Neural cell (in vitro differentiated cells): ENCODE results near the gene HS6ST3. TPM values are rescaled to one million over a fixed set of nuclear protein-coding genes. Genes with fewer than 3 reads are reported as not detected.

ENCODE experiments used
- H2AFZ ChIP-seq: fragments of 200-600, 300-800 bp; sonication (generic), shearing (Covaris generic); 2 replicates; pipeline ENCODE4 v1.6.0; 2014; ENCODE audit warnings: low read depth, mild to moderate bottlenecking, antibody characterized with exemption, low read length, moderate library complexity
- H3F3A ChIP-seq: fragments of 200-600 bp; shearing (Covaris generic); 2 replicates; pipeline ENCODE4 v1.6.1; 2016; ENCODE audit warnings: mild to moderate bottlenecking, moderate library complexity, mixed read lengths, antibody characterized with exemption, low read length; ENCODE audit not compliant: insufficient read depth, poor library complexity, severe bottlenecking
- H3K27ac ChIP-seq: fragments of 200-600, 300-800 bp; sonication (generic), shearing (Covaris generic); 2 replicates; pipeline ENCODE4 v1.5.1; 2014; ENCODE audit warnings: mild to moderate bottlenecking, low read length, moderate library complexity
- H3K27me3 ChIP-seq: fragments of 300-800, 200-600 bp; sonication (generic), shearing (Covaris generic); 2 replicates; pipeline ENCODE4 v1.6.0; 2014; ENCODE audit warnings: mild to moderate bottlenecking, low read depth, low read length, moderate library complexity; ENCODE audit not compliant: insufficient read depth
- H3K36me3 ChIP-seq: fragments of 300-800, 200-600 bp; sonication (generic), shearing (Covaris generic); 2 replicates; pipeline ENCODE4 v1.5.1; 2014; ENCODE audit warnings: mild to moderate bottlenecking, antibody characterized with exemption, low read length, moderate library complexity; ENCODE audit not compliant: insufficient read depth
- H3K4me2 ChIP-seq: fragments of 300-800, 200-600 bp; sonication (generic), shearing (Covaris generic); 2 replicates; pipeline ENCODE4 v1.6.0; 2014; ENCODE audit warnings: mild to moderate bottlenecking, low read length
- H3K4me3 ChIP-seq: fragments of 300-800, 200-600 bp; sonication (generic), shearing (Covaris generic); 2 replicates; pipeline ENCODE4 v1.5.1; 2014; ENCODE audit warnings: mild to moderate bottlenecking, low read length, moderate library complexity
- H3K79me2 ChIP-seq: fragments of 200-600 bp; shearing (Covaris generic); replicated peaks from 2 replicates; pipeline ENCODE4 v1.6.0; 2014; ENCODE audit warnings: mild to moderate bottlenecking, low read length, moderate library complexity; ENCODE audit not compliant: insufficient read depth
- H3K9ac ChIP-seq: fragments of 300-800, 200-600 bp; sonication (generic), shearing (Covaris generic); 2 replicates; pipeline ENCODE4 v1.6.1; 2016; ENCODE audit warnings: mild to moderate bottlenecking, low read length, mixed read lengths
- H3K9me2 ChIP-seq: fragments of 200-600 bp; shearing (Covaris generic); 2 replicates; pipeline ENCODE4 v1.6.1; 2016; ENCODE audit warnings: mild to moderate bottlenecking, low read length, mixed read lengths; ENCODE audit not compliant: insufficient read depth
- H3K9me3 ChIP-seq: fragments of 200-600, 300-800 bp; sonication (generic), shearing (Covaris generic); 2 replicates; pipeline ENCODE4 v1.6.1; 2016; ENCODE audit warnings: mild to moderate bottlenecking, mixed run types, low read length, moderate library complexity, mixed read lengths
- H4K20me1 ChIP-seq: fragments of 200-600 bp; shearing (Covaris generic); 2 replicates; pipeline ENCODE4 v1.6.1; 2016; ENCODE audit warnings: mild to moderate bottlenecking, mixed run types; ENCODE audit not compliant: insufficient read depth
- EP300 ChIP-seq: fragments of 450-650 bp; conservative IDR thresholded peaks from 2 replicates; pipeline ENCODE4 v1.6.1; 2014; ENCODE audit warnings: antibody characterized with exemption, mild to moderate bottlenecking, moderate library complexity; ENCODE audit not compliant: poor library complexity, severe bottlenecking
- EZH2 ChIP-seq: fragments of 200-600, 300-800 bp; shearing (Covaris generic), sonication (generic); IDR thresholded peaks from 2 replicates; pipeline ENCODE4 v1.6.1; 2014; ENCODE audit warnings: antibody characterized with exemption, low read length, borderline replicate concordance, mild to moderate bottlenecking; ENCODE audit not compliant: insufficient read depth, poor library complexity, severe bottlenecking
- MXI1 ChIP-seq: fragments of 450-650 bp; conservative IDR thresholded peaks from 2 replicates; pipeline ENCODE4 v1.6.1; 2014; ENCODE audit warnings: antibody characterized with exemption, mild to moderate bottlenecking; ENCODE audit not compliant: poor library complexity, severe bottlenecking
- POLR2AphosphoS5 ChIP-seq: IDR thresholded peaks from 2 replicates; pipeline ENCODE4 v1.6.1; 2012
- RAD21 ChIP-seq: fragments of 450-650 bp; conservative IDR thresholded peaks from 2 replicates; pipeline ENCODE4 v1.6.1; 2014; ENCODE audit warnings: antibody characterized with exemption, mild to moderate bottlenecking, moderate library complexity
- SMC3 ChIP-seq: fragments of 450-650 bp; conservative IDR thresholded peaks from 2 replicates; pipeline ENCODE4 v1.6.1; 2014; ENCODE audit warnings: antibody characterized with exemption, mild to moderate bottlenecking, moderate library complexity; ENCODE audit not compliant: poor library complexity
- TAF1 ChIP-seq: IDR thresholded peaks from 2 replicates; pipeline ENCODE4 v1.6.1; 2012; ENCODE audit warnings: low read depth
- polyA plus RNA-seq: library from polyadenylated mRNA; depleted of rRNA; stranded (reverse); fragments of >200 nt; gene quantifications from 2 replicates; pipeline ENCODE4 v1.2.3, GENCODE V29; 2014
- TF ChIP-seq, protein P1 (sequence below): IDR thresholded peaks from 2 replicates; pipeline ENCODE4 v1.6.1; 2012; ENCODE audit warnings: borderline replicate concordance
- TF ChIP-seq, protein P2 (sequence below): fragments of 450-650 bp; IDR thresholded peaks from 2 replicates; pipeline ENCODE4 v1.5.1; 2014; ENCODE audit warnings: antibody characterized with exemption, mild to moderate bottlenecking, moderate library complexity; ENCODE audit not compliant: poor library complexity, severe bottlenecking

Gene HS6ST3
- polyA plus RNA-seq, 1 donor from 2014 or later, result 10.9 TPM

DNA sequence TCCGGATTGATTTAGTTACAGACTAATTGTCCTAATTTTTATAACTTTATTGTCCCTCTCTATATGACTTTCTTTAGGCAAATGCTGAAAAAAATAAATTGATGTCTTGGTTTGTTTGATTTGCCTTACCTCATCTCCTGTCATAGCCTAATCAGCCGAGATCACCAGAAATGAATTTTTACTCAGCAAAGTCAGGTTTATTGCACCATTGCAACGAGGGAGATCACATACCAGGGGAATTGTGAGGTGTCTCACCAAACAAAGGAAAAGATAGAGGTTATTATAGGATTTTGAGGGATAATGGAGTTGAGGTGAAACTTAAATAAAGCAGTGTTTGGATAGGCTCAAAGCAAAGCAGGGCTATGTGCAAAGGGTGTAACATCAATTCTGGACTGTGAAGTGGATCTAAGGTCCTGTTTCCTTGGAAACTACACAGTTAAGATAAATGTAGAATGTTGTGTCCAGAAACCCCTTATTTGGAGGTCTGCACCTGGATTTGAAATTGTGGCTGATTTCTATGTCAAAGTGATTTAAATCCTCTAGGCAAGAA, 531.8 kb downstream of the HS6ST3 start:
- TF ChIP-seq TAF1, result no peak
- no peak for TF ChIP-seq EZH2
- no peak for TF ChIP-seq MXI1
- TF ChIP-seq SMC3, result no peak
- no peak for TF ChIP-seq POLR2AphosphoS5
- TF ChIP-seq, protein P1, sequence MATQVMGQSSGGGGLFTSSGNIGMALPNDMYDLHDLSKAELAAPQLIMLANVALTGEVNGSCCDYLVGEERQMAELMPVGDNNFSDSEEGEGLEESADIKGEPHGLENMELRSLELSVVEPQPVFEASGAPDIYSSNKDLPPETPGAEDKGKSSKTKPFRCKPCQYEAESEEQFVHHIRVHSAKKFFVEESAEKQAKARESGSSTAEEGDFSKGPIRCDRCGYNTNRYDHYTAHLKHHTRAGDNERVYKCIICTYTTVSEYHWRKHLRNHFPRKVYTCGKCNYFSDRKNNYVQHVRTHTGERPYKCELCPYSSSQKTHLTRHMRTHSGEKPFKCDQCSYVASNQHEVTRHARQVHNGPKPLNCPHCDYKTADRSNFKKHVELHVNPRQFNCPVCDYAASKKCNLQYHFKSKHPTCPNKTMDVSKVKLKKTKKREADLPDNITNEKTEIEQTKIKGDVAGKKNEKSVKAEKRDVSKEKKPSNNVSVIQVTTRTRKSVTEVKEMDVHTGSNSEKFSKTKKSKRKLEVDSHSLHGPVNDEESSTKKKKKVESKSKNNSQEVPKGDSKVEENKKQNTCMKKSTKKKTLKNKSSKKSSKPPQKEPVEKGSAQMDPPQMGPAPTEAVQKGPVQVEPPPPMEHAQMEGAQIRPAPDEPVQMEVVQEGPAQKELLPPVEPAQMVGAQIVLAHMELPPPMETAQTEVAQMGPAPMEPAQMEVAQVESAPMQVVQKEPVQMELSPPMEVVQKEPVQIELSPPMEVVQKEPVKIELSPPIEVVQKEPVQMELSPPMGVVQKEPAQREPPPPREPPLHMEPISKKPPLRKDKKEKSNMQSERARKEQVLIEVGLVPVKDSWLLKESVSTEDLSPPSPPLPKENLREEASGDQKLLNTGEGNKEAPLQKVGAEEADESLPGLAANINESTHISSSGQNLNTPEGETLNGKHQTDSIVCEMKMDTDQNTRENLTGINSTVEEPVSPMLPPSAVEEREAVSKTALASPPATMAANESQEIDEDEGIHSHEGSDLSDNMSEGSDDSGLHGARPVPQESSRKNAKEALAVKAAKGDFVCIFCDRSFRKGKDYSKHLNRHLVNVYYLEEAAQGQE, result no peak
- TF ChIP-seq RAD21, result no peak
- TF ChIP-seq, protein P2, sequence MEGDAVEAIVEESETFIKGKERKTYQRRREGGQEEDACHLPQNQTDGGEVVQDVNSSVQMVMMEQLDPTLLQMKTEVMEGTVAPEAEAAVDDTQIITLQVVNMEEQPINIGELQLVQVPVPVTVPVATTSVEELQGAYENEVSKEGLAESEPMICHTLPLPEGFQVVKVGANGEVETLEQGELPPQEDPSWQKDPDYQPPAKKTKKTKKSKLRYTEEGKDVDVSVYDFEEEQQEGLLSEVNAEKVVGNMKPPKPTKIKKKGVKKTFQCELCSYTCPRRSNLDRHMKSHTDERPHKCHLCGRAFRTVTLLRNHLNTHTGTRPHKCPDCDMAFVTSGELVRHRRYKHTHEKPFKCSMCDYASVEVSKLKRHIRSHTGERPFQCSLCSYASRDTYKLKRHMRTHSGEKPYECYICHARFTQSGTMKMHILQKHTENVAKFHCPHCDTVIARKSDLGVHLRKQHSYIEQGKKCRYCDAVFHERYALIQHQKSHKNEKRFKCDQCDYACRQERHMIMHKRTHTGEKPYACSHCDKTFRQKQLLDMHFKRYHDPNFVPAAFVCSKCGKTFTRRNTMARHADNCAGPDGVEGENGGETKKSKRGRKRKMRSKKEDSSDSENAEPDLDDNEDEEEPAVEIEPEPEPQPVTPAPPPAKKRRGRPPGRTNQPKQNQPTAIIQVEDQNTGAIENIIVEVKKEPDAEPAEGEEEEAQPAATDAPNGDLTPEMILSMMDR, result no peak
- no peak for TF ChIP-seq EP300
- H4K20me1 ChIP-seq, result no peaks in the 10 kb centered on the region
- H3K9ac ChIP-seq, result no peak overlapping the region
- no peaks in the 10 kb centered on the region for H3K79me2 ChIP-seq
- H3K27ac ChIP-seq, result no peak overlapping the region
- no peak overlapping the region for H3K4me2 ChIP-seq
- H3K36me3 ChIP-seq, result no peaks in the 10 kb centered on the region
- H3K9me2 ChIP-seq, result no peaks in the 10 kb centered on the region
- no peak overlapping the region for H3K4me3 ChIP-seq
- H3F3A ChIP-seq, result no peaks in the 10 kb centered on the region
- no peak overlapping the region for H2AFZ ChIP-seq
- no peaks in the 10 kb centered on the region for H3K27me3 ChIP-seq
- no peaks in the 10 kb centered on the region for H3K9me3 ChIP-seq

DNA sequence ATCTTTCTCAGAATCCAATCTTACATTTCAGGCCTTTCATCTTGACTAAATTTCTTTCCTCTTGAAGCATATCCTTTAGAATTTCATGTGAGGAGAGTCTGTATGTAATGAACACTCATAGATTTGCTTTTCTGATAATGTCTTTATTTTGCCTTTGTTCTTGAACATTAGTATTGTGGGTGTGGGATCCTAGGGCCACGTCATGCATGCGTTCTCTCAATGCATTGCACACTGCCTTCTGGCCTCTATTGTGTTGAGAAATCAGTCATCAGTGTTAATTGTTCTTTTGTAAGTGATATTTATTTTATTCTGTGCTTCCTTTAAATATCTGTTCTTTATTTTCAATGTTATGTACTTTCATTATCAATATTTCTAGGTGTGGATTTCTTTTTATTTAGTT, 539.4 kb downstream of the HS6ST3 start:
- Histone ChIP-seq H3K79me2 (no peaks in the 10 kb centered on the region), H3K9me2 (no peaks in the 10 kb centered on the region), H3K4me2 (no peak overlapping the region), H3K27ac (no peak overlapping the region), H3F3A (no peaks in the 10 kb centered on the region), H3K27me3 (no peaks in the 10 kb centered on the region), H3K4me3 (no peak overlapping the region), H3K9ac (no peak overlapping the region), H3K9me3 (no peaks in the 10 kb centered on the region), H4K20me1 (no peaks in the 10 kb centered on the region), H3K36me3 (no peaks in the 10 kb centered on the region), H2AFZ (no peak overlapping the region)
- TF ChIP-seq MXI1 (no peak), SMC3 (no peak), RAD21 (no peak), EZH2 (no peak), TAF1 (no peak)
- TF ChIP-seq, protein P2, result no peak
- TF ChIP-seq, protein P1, result no peak
